GM19099 (cell line): ENCODE results near the gene DAAM1.

Experiments used
- POLR2A ChIP-seq: IDR thresholded peaks from 3 replicates; pipeline ENCODE4 v1.6.1; 2011; ENCODE audit warnings: low read depth; ENCODE audit not compliant: insufficient read length; ENCODE audit errors: extremely low read depth

Gene DAAM1

DNA sequence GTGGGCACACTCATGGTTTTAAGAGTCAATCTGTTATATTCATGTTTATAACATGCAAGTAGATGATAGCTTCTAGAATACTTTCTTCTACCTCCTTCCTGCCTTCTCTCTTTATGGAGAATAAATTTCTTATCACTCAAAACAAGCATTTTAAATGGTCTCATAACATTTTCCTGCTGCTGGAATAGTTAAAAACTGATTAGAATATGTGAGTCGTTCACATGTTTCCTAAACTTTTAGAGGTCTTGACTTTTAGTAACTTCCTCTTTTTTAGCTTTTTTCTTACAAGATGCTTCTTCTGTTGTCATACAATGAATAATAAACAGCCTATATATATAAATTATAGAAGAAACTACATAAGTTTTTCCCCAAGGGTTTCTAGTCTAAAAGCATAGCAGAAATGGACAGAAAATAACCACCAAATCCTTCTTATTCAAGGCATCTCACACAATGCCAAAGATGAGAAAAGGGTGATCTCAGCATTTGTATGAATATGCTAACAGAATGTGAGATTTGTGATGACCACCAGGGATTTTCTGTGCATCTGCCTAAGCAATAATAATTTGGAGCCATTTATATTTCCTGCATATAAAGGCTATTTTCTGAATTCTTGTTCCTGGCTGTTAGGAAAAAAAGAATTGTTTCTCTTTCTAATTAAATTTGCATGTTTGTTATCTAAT lies 127.8 kb downstream of the DAAM1 start:
- TF ChIP-seq POLR2A = no peak

DNA sequence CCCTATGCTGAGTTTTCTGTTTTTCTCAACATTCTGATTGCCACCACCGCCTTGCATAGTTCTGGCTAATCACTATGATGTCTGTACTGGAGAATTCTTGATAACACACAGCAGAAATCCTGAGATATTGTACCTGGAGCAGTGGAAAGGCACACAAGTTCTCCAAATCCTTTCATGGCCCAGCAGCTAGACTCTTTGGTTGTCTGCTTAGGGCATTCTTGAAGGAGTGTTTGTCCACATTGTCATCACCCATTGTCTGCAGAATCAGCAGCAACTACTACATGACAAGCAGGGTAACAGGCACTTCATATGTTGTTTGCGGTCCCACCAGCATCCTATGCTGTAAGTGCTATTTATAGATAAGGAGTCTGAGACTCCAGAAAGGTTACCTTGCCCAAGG lies 128.9 kb downstream of the DAAM1 start:
- TF ChIP-seq POLR2A = no peak

DNA sequence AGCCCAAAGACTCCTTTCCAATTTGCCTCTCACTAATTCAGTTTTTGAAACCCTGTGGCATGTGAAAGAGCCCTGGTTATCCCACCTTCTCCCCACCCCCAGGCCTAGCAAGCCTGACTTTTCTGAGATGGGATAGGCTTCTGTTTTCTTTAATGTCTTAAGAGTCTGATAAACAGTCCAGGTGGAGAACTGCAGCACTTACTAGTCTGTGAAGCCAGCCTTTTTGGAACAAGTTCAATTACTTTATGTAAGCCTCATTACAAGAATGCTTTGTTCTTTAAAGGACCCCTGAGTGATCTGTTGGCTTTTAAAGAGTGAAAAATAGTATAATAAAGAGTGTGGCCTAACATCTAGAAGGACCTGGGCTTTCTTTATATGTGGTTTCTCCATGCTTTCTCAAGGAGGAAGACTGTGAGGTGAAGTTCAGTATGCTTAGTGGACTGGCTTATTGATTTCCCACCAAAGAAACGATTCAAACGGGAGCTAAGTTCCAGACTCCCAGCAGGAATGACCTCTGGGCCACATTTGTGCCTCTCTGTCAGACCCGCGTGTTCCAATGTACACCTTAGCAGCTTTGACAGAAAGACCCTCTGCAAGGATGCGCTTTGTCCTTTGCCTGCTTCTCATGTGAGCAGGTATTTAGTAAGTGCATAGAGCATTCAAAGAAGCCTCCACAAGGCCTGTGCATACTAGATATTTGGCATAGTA lies 129.5 kb downstream of the DAAM1 start:
- TF ChIP-seq POLR2A = no peak

DNA sequence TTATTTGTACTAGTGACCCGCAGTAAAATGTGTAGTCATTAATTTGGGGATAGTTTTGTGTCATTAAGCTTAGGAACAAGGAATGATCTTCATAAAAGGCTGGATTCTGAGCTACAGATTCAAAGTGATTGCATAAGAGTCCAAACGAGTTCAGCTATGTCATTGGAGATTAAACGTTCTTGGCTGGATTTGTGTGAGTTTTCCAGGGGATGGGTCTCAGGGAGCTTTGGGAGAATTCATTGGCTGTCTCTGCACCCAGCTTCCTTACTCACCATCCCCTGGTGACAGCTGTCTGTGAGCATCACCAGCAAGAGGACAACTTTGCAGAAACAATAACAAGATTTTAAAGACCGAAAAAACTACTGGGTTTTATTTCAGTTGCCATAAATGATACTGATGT lies 130.4 kb downstream of the DAAM1 start:
- TF ChIP-seq POLR2A = no peak

DNA sequence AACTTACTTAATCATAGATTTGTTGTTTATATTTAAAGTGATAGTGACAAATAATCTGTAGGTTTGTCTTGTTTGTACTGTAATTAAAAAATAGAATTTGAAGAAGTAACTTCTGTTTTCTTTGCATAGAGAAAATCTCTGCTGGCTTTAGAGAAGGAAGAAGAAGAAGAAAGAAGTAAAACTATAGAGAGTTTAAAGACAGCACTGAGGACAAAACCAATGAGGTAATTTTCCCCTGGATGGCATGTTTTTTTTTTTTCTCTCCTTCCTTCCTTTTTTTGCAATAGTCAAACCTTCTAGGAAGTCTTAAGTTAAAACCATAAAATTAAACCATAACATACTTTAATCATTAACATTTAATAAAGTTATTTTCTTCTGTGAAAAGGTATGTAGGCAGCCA lies 131.9 kb downstream of the DAAM1 start:
- TF ChIP-seq POLR2A = no peak

DNA sequence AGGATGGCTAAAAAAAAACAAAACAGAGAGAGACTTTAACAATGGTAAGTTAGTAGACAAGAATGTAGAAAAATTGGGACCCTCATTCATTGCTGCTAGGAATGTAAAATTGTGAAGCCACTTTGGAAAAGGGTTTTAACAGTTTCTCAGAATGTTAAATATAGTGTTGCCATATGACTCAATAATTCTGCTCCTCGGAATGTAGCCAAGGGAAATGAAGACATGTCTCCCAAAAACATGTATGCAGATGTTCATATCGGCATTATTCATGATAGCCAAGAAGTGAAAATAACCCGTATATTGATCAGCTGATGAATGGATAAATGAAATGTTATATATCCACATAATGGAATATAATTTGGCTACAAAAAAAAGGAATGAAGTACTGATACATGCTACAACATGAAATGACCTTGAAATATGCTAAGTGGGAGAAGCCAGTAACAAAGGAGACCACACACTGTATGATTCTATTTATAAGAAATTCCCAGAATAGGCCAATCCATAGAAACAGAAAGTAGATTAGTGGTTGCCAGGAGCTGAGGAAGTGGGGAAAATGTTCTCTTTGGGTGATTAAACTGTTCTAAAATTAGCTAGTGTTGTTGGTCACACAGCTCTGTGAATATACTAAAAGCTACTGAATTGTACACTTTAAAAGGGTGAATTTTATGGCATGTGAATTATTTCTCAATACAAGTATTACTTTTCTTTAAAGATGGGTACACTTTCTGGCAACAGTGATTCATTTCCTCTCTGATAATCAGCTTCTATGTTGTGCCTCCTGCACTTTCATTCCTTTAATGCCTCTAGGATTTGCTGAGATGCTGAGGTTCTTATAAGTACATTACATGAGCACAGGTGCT lies 132.5 kb downstream of the DAAM1 start:
- TF ChIP-seq POLR2A = no peak

DNA sequence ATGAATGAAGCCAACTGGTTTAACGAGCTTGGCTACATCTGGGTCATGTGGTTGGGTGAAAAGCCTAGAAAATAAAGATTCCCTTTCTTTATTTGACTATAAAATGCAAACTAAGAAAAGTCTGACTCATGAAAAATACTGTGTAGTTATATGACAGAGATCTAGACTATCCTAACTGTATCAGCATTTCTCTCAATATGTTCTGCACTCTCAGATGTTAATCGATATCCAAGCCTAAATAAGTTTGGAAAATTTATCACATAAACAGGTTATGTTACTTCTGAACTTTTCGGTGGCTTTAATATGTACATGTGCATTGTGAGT lies 133.1 kb downstream of the DAAM1 start:
- TF ChIP-seq POLR2A = no peak

DNA sequence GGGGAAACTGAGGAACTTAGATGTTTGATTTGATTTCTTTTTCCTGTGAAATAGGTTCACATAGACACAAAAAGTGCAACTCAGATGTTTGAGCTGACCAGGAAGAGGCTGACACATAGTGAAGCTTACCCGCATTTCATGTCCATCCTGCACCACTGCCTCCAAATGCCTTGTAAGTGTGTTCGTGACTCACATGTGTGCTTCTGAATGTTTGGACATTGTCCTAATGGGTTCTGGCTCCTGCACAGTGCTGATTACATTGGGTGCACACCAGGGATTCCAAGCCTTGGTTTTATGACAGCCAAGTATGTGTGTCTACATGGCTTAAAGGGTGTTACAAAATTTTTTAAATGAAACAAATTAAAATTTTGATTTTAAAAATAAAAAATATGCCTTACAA lies 137.4 kb downstream of the DAAM1 start:
- TF ChIP-seq POLR2A = no peak

DNA sequence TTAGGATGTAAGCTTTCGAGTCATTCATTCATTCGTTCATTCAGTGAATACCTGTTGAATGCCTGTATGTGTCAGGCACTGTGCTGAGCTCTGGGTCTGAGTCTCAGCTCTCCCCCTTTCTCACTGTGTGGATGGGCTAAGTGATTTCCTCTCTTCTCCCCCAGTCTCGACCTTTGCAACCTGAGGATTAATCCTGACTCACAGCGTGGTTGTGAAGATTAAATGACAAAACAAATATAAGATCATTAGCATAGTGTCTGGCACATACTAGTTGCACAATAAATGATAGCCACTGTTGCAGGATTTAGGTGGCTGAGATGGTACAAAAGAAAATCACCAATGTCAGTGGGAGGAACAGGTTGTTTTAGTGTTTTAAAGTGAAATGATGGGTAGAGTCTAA lies 140.0 kb downstream of the DAAM1 start:
- TF ChIP-seq POLR2A = no peak

DNA sequence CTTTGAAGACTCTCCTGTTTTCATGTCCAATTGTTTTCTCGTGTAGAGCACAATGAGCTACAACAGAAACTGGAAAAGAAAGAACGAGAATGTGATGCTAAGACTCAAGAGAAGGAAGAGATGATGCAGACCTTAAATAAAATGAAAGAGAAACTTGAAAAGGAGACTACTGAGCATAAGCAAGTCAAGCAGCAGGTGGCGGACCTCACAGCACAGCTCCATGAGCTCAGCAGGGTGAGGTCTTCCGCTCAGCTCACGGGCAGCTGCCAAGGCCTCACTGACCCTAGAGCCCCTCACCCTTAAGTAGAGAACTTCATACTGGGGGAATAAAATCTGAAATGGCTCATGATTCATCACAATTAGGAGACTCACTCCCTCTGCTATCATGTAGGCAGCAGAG lies 142.0 kb downstream of the DAAM1 start:
- no peak for TF ChIP-seq POLR2A

DNA sequence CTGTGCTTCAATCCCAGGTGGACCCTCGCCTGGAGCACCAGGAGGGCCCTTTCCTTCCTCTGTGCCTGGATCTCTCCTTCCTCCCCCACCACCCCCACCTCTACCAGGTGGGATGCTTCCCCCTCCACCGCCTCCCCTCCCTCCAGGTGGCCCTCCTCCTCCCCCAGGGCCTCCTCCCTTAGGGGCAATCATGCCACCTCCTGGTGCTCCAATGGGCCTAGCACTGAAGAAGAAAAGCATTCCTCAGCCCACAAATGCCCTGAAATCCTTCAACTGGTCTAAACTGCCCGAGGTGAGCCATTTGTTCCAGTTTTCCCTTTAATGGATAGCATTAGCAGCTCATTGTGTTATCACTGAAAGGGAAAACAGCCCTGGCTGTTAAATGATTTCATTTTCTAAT lies 142.8 kb downstream of the DAAM1 start:
- no peak for TF ChIP-seq POLR2A

DNA sequence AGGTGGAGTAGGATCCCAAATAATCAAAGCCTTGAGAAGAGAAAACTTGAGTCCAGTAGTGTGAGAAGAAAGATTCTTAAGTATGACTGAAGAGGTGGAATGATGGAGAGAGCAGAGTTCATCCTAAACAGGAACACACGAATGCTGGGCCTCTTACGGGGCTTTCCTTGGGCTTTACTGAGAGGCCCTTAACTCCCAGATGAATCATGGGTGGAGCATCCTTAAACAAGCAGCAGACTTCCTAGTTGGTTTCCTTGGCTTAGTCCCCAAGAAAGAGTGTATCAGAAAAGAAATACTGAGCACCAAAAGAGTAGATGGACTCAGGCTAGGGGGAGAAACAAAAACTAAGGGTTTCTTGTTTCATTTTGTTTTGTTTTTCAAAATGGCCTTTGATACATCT lies 144.3 kb downstream of the DAAM1 start:
- TF ChIP-seq POLR2A = no peak

DNA sequence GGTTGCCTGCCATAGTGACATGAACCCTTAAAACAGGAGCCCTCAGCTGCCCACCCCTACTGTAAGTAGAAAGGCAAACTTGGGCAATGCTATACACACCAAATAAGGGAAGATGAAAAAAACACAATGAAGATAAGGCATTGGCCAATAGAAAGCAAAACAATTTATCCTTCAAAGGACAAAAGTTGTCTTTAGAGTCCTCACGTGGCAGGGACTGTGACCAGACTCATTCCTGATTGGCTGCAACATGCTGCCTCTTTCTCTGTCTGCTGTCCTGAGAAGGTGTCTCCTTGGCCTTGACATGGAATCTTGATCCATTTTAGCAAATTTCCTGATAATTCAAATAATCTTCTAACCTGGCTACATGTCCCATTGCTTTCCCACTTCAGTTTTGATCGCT lies 144.8 kb downstream of the DAAM1 start:
- TF ChIP-seq POLR2A = no peak

DNA sequence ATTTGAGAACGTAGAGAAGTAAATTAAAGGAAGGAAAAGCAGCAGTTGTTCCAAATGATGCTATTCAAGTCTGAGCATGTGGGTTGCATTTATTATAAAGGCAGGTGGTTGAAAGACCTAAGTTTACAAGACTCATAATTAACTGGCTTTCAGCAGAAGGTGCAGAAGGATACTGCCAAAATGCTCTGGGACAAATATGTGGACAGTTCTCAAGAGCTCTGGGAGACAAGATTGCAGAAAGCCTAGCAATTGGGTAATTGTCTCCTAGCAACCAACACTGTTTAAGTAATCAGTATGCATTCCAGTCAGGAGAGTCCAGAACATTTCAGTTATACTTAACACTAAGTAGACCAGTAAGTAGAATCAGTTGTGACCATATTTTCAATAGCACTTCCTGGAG lies 145.2 kb downstream of the DAAM1 start:
- no peak for TF ChIP-seq POLR2A

DNA sequence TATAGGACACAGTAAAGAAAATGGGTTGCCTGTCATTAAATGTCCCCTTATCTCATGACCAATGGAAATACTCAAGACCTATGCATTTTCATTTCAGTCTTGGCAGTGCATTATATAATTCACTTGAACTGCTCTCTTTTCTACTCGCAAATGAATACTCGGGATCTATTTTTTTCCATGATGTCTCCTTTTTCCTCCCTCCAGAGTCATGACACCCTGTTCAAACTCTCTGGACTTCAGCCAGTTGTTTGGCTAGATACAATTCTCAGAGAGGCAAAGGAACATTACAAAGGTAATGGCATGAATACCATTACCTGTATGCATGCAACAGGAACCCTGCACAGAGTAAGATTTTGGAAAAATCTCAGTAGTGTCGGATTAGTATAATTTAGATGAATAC lies 145.8 kb downstream of the DAAM1 start:
- no peak for TF ChIP-seq POLR2A

DNA sequence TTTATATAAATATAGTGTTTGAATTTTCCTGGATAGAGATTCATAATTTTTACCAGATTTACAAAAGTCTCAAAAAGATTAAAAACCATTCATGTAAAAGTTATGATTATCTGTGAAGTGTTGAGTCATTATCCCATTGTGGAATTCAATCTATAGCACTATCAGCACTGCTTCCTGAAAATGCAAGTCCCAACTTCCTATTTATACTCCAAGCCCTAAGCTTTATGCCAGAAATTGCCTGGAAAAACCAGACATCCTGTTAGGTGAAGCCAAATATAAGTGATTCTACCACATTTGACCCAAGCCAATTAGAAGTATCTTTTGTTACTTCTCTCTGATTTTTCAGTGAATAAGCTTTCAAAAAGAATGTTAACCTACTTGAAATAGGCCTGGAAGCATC lies 147.6 kb downstream of the DAAM1 start:
- no peak for TF ChIP-seq POLR2A
